RWPE1 (cell line): ENCODE data around the gene GEMIN7.

Experiments used
- CTCF ChIA-PET: fragments of 350-600 bp; sonication (Branson Sonifier 250); formaldehyde crosslinking; extraction: SDS; loops from one replicate; lab custom pipeline; 2021; lab: Yijun Ruan, JAX
- POLR2A ChIA-PET: fragments of 400-600 bp; formaldehyde crosslinking; extraction: SDS; loops from one replicate; lab custom pipeline; 2020; ENCODE audit warnings: antibody characterized with exemption; ENCODE audit not compliant: low non-redundant PET; lab: Yijun Ruan, JAX
- DNase-seq: peaks from one replicate; pipeline ENCODE4 v3.0.0; 2012; ENCODE audit warnings: low spot score
- H3K27ac ChIP-seq: fragments of 450-650 bp; 2 replicates; pipeline ENCODE4 v1.5.1; 2017
- TF ChIP-seq, protein P1 (sequence below): fragments of 450-650 bp; conservative IDR thresholded peaks from 2 replicates; pipeline ENCODE4 v1.5.1; 2017; ENCODE audit warnings: low read depth, mild to moderate bottlenecking

GEMIN7 gene

DNA sequence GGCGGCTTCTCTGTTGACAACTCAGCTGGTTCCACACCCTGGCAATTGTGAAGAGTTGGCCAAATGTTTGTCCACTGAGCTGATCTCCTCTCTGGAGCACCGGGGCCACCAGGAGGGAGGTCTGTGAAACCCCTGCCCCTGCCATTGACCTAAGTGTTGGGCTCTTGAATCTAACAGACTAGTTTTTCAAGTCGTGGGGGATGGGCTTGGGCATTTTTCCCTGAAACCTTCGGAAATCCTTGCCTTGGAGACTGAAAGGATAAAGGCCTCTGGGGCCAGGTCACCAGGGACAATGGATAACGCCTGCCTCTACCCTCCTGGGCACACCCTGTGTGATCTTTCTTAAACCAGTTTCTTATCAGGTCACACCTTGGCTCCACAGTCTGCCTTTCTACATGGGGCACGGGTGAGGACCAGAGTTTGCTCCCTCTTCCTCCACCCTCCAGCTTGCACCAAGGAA lies 881 bp downstream of the GEMIN7 start:
- POLR2A ChIA-PET: no interaction called here
- CTCF ChIA-PET: interaction anchor here (0.6 kb wide), 1 partner anchor 73 kb away, joined by 3 read pairs; no protein-coding TSS in a partner anchor
- peak overlapping the region; percentile 90 for H3K27ac ChIP-seq

DNA sequence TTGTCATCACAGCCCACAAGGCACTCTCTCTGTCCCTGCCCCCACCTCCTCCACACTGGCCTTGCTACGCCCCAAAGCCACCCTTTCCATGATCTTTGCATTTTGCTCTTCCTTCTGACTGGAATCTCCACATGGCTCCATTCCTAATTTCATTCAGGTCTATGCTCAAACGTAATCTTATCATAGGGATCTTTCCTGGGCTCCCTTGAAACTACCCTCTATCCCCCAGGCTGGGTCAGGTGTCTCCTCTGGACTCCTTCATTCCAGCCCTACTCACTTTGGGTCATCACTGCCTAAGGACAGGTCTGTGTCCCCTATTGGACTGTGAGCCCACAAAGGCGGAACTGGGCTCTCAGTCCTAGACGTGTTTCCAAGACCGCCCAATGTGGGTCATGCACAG lies 3.1 kb downstream of the GEMIN7 start:
- H3K27ac ChIP-seq: no peak overlapping the region
- no peak for DNase-seq
- POLR2A ChIA-PET: no interaction called here
- CTCF ChIA-PET: no interaction called here
- TF ChIP-seq, protein P1, sequence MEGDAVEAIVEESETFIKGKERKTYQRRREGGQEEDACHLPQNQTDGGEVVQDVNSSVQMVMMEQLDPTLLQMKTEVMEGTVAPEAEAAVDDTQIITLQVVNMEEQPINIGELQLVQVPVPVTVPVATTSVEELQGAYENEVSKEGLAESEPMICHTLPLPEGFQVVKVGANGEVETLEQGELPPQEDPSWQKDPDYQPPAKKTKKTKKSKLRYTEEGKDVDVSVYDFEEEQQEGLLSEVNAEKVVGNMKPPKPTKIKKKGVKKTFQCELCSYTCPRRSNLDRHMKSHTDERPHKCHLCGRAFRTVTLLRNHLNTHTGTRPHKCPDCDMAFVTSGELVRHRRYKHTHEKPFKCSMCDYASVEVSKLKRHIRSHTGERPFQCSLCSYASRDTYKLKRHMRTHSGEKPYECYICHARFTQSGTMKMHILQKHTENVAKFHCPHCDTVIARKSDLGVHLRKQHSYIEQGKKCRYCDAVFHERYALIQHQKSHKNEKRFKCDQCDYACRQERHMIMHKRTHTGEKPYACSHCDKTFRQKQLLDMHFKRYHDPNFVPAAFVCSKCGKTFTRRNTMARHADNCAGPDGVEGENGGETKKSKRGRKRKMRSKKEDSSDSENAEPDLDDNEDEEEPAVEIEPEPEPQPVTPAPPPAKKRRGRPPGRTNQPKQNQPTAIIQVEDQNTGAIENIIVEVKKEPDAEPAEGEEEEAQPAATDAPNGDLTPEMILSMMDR: no peak

More for the DNA sequence above, 881 bp downstream of the GEMIN7 start:
- DNase-seq: no peak
- TF ChIP-seq, protein P1: no peak

DNA sequence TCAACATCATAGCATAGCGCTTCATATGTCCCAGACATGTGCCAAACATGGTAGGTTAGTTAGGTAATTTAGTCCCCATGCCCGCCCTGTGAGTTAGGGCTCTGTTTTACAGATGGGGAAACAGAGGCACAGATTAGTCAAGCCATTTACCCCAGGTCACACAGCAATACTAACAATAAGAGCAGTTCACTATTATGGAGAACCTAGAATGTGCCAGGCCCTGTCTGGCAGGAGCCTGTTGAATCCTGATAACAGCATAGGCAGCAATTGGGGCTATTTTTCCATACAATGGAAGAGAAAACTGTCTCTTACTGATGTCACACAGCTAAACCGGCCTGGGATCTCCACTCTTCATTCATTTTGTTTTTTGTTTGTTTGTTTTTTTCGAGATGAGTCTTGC lies 7.4 kb downstream of the GEMIN7 start:
- POLR2A ChIA-PET: interaction anchor here (0.6 to 0.7 kb wide), 2 partner anchors 48 to 73 kb away, joined by 3 read pairs; no protein-coding TSS in a partner anchor
- TF ChIP-seq, protein P1: no peak
- CTCF ChIA-PET: no interaction called here
- peak overlapping the region; percentile 36 for H3K27ac ChIP-seq
- no peak for DNase-seq

DNA sequence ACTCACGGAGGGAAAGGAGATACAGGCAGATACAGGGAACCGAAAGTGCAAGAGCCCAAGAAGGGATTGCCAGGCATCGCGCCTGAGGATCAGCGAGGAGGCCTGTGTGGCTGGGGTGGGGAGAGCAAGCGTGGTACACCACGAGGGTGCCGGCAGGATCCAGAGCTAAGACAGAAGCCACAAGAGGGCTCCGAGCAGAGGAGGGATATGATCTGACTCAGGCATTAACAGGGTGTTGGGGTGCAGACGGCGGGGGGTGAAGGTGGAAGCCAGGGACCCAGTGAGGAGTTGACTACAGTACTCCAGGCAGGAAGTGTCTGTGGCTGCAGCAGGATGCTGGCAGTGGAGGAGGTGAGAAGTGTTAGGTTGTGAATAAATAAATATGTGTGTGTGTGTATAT lies 8.5 kb downstream of the GEMIN7 start:
- ChIA-PET CTCF (interaction anchor here (0.5 kb wide), 1 partner anchor 37 kb away, joined by 4 read pairs; no protein-coding TSS in a partner anchor), POLR2A (no interaction called here)
- TF ChIP-seq, protein P1: no peak
- no peak for DNase-seq
- H3K27ac ChIP-seq: peak overlapping the region; percentile 36

DNA sequence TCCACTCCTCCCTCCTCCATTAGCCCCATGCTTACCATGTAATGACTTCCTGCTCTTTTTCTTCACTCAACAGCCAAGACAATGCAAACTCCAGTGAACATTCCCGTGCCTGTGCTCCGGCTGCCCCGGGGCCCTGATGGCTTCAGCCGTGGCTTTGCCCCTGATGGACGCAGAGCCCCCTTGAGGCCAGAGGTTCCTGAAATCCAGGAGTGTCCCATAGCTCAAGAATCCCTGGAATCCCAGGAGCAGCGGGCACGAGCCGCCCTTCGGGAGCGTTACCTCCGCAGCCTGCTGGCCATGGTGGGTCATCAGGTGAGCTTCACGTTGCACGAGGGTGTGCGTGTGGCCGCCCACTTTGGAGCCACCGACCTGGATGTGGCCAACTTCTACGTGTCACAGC lies 11.0 kb downstream of the GEMIN7 start:
- ChIA-PET POLR2A (no interaction called here), CTCF (no interaction called here)
- DNase-seq: no peak
- TF ChIP-seq, protein P1: no peak
- peak overlapping the region; percentile 93 for H3K27ac ChIP-seq

DNA sequence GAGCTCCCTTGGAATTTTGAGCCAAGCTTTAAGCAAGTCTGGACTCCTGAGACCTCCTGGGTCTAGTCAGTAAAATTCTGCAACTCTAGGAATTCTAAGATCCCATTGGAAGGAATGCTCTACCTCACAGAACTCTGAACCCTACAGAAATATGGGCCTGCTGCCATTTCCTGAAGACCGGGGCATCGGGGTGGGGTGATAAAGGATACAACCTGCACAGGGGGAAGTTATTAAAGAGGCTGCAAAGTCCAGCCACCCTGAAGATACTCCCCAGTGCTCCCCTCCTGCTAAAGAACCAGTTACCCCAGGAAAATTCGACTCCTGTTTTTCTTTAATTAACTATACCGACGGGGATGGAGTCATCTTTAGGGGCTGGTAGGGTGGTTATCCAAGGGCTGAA lies 11.5 kb downstream of the GEMIN7 start:
- peak overlapping the region; percentile 93 for H3K27ac ChIP-seq
- CTCF ChIA-PET: no interaction called here
- DNase-seq: no peak
- POLR2A ChIA-PET: no interaction called here
- TF ChIP-seq, protein P1: no peak
